Gastroesophageal sphincter (tissue), 3 donors: ENCODE results near the gene MT1M.

ENCODE experiments used
- POLR2A ChIP-seq, 2 donors: fragments of 450-650 bp; IDR thresholded peaks; one replicate each; pipeline ENCODE4 v1.6.1; 2017; ENCODE audit warnings: antibody characterized with exemption in 2 of 2, mild to moderate bottlenecking in 2 of 2, moderate library complexity in 1 of 2
- POLR2AphosphoS5 ChIP-seq: sonication (generic); formaldehyde crosslinking; IDR thresholded peaks from one replicate; pipeline ENCODE4 v1.6.1; 2017; ENCODE audit warnings: antibody characterized with exemption
- TF ChIP-seq, protein P1 (sequence below), 4 experiments: fragments of 200-600 bp in 2 of 4; fragments of 450-650 bp in 2 of 4; sonication (generic) in 1 of 4; IDR thresholded peaks; one replicate each; pipeline ENCODE4 v1.5.1; 2017 to 2019; ENCODE audit warnings: antibody characterized with exemption in 4 of 4, mild to moderate bottlenecking in 2 of 4, moderate library complexity in 2 of 4

DNA sequence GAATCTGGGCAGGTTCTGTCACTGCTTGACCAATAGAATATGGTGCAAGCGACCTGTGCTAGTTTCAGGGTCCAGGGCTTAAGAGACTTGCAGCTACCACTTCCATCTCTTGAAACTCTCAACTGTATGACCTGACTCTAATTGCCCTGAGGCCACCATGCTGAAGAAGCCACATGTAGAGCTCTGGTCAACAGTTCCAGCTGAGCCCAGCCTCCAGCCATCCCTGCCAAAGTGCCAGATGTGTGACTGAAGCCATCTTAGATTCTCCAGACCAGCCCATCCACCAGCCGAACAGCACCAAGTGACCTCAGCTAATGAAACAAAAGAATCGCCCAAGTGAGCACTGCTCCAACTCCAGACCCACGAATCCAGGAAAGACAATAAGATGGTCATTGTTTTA, 27.5 kb upstream of the MT1M start:
- TF ChIP-seq, protein P1, sequence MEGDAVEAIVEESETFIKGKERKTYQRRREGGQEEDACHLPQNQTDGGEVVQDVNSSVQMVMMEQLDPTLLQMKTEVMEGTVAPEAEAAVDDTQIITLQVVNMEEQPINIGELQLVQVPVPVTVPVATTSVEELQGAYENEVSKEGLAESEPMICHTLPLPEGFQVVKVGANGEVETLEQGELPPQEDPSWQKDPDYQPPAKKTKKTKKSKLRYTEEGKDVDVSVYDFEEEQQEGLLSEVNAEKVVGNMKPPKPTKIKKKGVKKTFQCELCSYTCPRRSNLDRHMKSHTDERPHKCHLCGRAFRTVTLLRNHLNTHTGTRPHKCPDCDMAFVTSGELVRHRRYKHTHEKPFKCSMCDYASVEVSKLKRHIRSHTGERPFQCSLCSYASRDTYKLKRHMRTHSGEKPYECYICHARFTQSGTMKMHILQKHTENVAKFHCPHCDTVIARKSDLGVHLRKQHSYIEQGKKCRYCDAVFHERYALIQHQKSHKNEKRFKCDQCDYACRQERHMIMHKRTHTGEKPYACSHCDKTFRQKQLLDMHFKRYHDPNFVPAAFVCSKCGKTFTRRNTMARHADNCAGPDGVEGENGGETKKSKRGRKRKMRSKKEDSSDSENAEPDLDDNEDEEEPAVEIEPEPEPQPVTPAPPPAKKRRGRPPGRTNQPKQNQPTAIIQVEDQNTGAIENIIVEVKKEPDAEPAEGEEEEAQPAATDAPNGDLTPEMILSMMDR (IDR thresholded peaks at IDR 0.05) = no peak
- TF ChIP-seq POLR2A (IDR thresholded peaks at IDR 0.05) (no peak), POLR2AphosphoS5 (no peak)
